ENCODE data around the gene SHOC1.
A peak's percentile ranks its signal among the peaks of the same experiment; 100 is the strongest.
"Not testable (repeated sequence)": the region's sequence is repeated elsewhere in the genome, so short reads cannot be mapped to it uniquely, and the experiment has no call there.

SHOC1 gene

GRCh38 chr9:111794835-111795556, at the start of gene SHOC1:
Gene SHOC1, minus strand, starts transcription at chr9:111794937. Its CDS starts 3,519 bp downstream, at chr9:111791418.
- no peak for DNase-seq (ENCODE audit: low spot score)

GRCh38 chr9:111843971-111844370, 49.2 kb upstream of the SHOC1 start:
- DNase-seq (ENCODE audit: low spot score), result no peak

GRCh38 chr9:111842313-111842712, 47.6 kb upstream of the SHOC1 start:
- DNase-seq (ENCODE audit: low spot score), result no peak

DNA sequence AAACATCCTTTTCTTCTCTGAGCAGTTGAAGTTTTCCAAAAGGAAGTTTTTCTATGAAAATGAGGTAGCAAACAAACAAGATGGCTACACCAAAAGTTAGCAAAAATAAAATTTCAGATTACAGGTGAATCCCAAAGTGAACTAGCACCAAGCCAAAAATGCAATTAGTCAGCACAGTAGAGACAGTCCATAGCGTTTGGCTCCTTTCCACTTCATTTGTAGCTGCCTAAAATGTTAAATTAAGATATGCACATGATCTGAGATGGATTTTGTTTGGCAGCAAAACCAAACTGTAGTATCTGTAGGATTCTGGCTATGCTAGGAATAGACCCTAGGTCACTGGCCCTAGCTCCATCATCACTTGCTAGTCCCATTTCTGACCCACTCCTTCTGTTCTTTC, 45.7 kb upstream of the SHOC1 start:
- DNase-seq (ENCODE audit: low spot score), result no peak

- no peak for DNase-seq (ENCODE audit: low spot score)
Observed at GRCh38 chr9:111839987-111840386, 45.2 kb upstream of the SHOC1 start.

DNA sequence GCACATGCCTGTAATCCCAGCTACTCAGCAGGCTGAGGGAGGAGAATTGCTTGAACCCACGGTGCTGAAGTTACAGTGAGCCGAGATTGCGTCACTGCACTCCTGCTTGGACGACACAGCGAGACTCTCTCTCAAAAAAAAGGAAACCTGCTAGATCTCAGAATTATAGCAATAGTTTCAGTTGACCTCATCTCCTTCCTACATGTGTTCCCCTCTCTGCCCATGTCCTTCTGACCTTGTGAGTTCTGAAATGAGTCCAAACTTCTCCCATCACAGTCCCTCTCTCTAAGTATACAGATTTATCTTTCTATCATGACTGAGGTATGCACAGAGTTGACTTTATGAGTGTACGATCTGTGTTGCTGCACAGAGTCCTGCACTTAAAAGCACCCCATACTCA, 44.6 kb upstream of the SHOC1 start:
- DNase-seq (ENCODE audit: low spot score), result peak; percentile 32

- DNase-seq (ENCODE audit: low spot score), result no peak
Observed at GRCh38 chr9:111838439-111838838, 43.7 kb upstream of the SHOC1 start.

DNA sequence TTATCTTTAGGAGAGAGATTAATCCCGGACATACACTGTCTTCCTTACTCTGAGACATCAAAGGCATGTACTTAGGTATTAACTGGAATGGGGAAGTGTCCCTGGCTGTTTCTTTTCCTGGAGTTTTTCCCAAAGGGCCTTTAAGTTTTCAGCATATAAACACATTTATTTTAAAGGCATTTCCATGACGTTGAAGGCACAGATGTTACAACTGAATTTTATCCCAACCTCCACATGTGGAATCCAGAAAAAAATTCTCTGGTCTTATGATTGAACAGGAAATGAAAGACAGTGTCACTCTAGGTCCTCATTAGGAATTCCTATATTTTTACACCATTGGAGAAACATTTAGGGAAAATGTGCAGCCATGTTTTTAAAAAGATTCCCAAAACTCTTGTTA, 41.6 kb upstream of the SHOC1 start:
- no peak for DNase-seq (ENCODE audit: low spot score)

- DNase-seq (ENCODE audit: low spot score), result no peak
Observed at GRCh38 chr9:111833941-111834340, 39.2 kb upstream of the SHOC1 start.

GRCh38 chr9:111832449-111832848, 37.7 kb upstream of the SHOC1 start:
- no peak for DNase-seq (ENCODE audit: low spot score)

GRCh38 chr9:111831371-111832108, 36.8 kb upstream of the SHOC1 start:
- DNase-seq (ENCODE audit: low spot score), result no peak

- DNase-seq (ENCODE audit: low spot score), result no peak
Observed at GRCh38 chr9:111828193-111828592, 33.5 kb upstream of the SHOC1 start.

DNA sequence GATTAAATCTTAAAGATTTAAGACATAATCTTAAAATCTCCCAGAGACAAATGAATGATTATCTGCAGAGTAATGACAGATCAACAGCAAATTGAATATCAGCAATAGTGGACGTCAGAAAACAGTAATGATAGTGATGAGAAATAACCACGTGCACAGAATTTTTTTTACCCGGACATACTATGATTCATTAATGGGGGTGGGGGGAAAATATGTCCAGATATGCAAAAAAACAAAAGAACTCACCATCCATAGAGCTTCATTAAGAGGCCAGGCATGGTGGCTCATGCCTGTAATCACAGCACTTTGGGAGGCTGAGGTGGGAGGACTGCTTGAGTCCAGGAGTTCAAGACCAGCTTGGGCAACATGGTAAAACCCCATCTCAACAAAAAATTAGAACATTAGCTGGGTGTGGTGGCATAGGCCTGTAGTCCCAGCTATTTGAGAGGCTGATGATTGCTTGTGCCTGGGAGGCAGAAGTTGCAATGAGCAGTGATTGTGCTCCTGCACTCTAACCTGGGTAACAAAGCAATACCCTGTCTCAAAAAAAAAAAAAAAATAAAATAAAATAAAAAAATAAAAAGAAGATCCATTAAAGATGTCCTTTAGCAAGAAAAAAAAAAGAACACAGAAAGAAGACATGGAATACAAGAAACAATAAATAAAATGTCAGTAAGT, 30.9 kb upstream of the SHOC1 start:
- DNase-seq (ENCODE audit: low spot score), result no peak

DNA sequence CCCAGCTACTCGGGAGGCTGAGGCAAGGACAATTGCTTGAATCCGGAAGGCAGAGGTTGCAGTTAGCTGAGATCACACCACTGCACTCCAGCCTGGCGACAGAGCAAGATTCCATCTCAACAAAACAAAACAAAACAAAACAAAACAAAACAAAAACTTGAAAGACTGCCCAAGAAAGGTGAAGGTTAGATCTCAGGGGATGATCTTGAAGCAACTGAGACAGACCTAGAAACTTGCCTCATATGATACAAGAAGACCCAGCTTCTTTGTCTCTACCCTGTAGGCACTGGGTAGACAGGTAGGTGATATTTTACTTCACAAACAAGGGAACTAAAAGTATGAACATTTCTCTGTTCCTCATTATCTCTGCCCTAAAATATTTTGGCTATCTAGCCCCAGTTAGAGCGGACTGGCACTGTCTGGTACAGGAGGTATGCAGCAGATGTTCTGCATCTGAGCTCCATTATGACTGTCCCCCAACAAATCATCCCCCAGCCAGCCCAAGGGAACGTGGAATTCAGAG, 26.3 kb upstream of the SHOC1 start:
- DNase-seq (ENCODE audit: low spot score), result no peak

DNA sequence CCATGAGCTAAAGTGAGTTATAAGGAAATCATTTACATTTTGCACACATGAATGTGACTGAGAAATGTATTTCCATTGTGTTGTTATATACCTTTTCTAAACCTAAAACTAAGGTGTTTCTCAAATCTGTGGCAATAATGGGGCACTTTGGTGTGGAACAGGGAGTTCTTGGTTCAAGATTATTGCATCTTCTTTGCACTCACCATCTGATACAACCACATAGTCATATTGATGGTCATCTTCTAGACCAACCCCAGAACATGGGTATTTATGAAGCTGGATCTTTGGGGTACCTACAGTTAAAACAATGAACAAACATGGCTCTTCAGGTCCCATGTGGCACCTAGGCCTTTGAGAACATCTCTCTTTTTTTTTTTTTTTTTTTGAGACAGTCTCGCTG, 24.6 kb upstream of the SHOC1 start:
- DNase-seq (ENCODE audit: low spot score), result no peak

DNA sequence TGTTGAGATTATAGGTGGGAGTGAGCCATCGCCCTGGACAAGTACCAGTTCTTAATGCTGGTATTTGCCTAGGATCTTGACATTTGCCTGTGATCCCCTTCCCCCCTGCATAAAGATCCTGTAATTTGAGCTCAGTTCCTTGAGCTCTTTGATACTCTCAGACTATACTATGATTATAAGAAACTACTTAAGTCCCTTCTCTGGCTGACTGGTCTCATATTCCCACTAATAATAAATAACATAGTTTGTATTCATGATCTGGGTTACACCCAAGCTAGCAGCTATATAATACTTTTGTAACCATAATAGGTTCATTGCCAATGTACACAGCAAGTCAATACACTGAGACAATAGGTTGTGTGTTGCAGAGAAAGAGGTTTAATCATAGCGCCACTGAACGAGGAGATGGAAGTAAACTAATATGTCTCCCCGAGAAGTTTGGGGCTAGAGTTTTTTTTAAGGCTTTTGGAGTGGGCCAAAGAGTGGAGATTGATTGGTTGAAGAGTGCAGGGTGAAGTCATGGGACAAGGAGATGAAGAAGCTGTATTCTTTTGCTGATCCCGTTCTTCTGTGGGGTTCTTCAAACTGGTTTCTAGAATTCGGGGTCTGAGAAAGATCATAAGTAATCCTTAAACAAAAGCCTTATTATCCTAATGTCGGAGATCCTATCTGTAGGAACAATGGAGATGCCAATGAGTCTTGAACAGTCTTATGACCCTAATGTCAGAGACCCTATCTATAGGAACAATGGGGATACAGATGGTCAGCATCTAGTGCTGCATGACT, 20.7 kb upstream of the SHOC1 start:
- no peak for DNase-seq (ENCODE audit: low spot score)

DNA sequence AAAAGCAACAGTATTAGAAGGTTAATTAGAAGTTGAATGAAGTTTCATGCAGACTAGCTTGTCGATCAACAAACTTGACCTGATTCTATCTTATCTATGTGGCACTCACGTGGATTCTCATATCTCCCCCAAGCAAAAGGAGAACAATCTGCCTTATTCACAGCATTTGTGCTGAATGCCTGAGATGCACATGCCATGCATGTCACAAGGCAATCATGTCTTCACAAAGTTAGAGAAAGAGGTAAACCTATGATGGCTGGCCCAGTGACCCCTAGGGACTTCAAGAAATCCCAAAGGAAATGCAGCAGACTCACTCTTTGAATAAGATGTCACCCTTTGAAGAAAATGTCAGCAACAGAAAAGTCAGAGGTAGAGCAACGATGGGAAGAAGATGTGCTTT, 17.6 kb upstream of the SHOC1 start:
- DNase-seq (ENCODE audit: low spot score), result no peak

GRCh38 chr9:111810908-111811307, 16.2 kb upstream of the SHOC1 start:
- no peak for DNase-seq (ENCODE audit: low spot score)

DNA sequence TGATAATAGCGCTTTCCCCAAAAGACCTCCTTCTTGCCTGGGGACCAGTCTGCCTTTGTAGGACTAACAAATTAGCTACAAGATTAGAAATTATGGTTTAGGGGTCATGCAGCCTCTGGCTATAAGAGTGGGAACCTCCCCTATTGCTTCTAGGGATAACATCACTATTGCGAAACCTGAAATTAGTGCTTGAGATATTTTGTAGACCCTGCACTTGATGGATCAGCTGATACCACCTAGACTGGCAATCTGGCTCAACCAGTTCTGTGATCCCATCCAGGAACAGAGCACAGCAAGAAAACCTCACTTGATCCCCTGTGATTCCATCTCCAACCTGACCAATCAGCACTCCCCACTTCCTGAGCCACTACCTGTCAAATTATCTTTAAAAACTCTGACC, 15.7 kb upstream of the SHOC1 start:
- DNase-seq (ENCODE audit: low spot score), result not testable (repeated sequence)

DNA sequence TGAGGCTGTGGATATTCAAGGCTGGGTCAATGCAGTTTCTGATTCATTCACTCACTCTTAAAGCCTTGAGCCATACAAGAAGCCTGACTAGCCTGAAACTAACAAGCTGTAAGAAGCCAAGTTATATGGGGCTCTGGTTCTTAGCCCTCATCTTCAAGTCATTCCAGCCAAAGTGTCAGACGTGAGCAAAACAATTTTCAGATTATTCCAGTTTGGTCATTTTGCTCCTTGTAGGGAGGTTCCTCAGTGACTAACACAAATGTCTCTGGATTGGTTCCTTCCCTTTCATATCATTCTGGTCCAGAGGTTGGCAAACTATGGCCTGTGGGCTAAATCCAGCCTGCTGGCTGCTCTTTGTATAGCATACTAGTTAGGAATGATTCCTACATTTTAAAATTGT, 12.5 kb upstream of the SHOC1 start:
- no peak for DNase-seq (ENCODE audit: low spot score)

DNA sequence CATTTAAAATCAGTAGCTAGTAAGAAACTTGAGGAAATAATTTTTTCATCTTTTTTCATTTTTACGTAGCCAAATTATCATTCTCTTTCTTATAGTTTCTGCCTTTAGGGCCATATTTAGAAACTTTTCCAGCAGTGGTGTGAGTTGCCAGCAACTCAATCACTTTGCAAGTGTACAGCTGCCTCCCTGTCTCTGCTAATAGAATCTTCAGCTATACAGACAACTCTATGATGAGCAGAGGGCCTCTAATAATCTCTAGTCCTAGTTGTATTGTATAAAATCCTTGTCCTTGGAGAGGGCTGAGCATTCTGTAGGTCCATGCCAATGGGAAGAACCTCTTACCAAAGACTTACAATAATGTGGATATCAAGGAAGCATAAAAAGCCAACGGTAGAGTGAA, 11.5 kb upstream of the SHOC1 start:
- no peak for DNase-seq (ENCODE audit: low spot score)

DNA sequence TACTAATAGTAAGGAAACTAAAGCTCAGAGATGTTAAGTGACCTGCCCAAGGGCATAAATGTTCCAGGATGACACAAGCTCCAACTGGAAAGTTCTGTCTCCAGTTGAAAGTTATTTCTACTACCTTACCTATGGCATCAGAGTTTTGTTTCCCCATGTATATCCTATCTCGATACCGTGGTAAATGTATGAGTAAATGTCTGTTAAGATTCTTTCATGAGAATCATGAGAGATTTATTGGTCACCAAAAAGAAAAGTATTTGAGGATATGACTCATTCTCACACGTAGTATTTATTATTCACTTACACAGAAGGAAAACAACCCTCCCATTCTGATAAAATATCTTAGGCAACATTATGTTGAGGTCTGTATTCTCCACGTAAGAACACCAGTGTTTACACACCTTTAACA, 11.1 kb upstream of the SHOC1 start:
- no peak for DNase-seq (ENCODE audit: low spot score)
